Limb (tissue), 2 donors: Measurements from ENCODE around the gene LCOR.
"Not testable (repeated sequence)": the region's sequence is repeated elsewhere in the genome, so short reads cannot be mapped to it uniquely, and the experiment has no call there.

Source experiments
- DNase-seq, 2 donors: peaks; one replicate each; pipeline ENCODE4 v3.0.0-alpha.2; 2016; ENCODE audit errors: extremely low spot score in 2 of 2

The LCOR gene

GRCh38 chr10:96831867-96832720 lies at the start of gene LCOR:
Gene LCOR, plus strand, starts transcription at chr10:96832298. Its CDS starts 116,760 bp downstream, at chr10:96949058.
- peak; percentile 90 to 97 for DNase-seq

GRCh38 chr10:96784253-96784652 lies 47.8 kb upstream of the LCOR start:
- DNase-seq = no peak

- no peak for DNase-seq
These were observed 42.5 kb upstream of the LCOR start for GRCh38 chr10:96789571-96790108.

- no peak for DNase-seq
These were observed 40.2 kb upstream of the LCOR start for GRCh38 chr10:96791902-96792301.

- no peak for DNase-seq
These were observed 37.0 kb upstream of the LCOR start for GRCh38 chr10:96794836-96795733.

- no peak for DNase-seq
These were observed 34.6 kb upstream of the LCOR start for GRCh38 chr10:96797485-96797884.

- no peak for DNase-seq
These were observed 28.8 kb upstream of the LCOR start for GRCh38 chr10:96803288-96803664.

- DNase-seq = no peak
These were observed 17.8 kb upstream of the LCOR start for GRCh38 chr10:96814264-96814663.

GRCh38 chr10:96818971-96819370 lies 13.1 kb upstream of the LCOR start:
- not testable (repeated sequence) for DNase-seq

- no peak for DNase-seq
These were observed 11.3 kb upstream of the LCOR start for GRCh38 chr10:96820765-96821164.

- DNase-seq = no peak
These were observed 5.7 kb upstream of the LCOR start for GRCh38 chr10:96826438-96826837.

- no peak for DNase-seq
These were observed 3.5 kb upstream of the LCOR start for GRCh38 chr10:96828609-96829008.

GRCh38 chr10:96829029-96829773 lies 2.9 kb upstream of the LCOR start:
- no peak for DNase-seq

GRCh38 chr10:96830511-96831199 lies 1.4 kb upstream of the LCOR start:
- peak; percentile 52 to 78 for DNase-seq

- no peak for DNase-seq
These were observed 765 bp upstream of the LCOR start for GRCh38 chr10:96831200-96831866.

GRCh38 chr10:96832721-96833219 lies 672 bp downstream of the LCOR start:
- DNase-seq = peak; percentile 81 to 95

- DNase-seq = peak in 1 of 2 donors; percentile 60
These were observed 1.3 kb downstream of the LCOR start for GRCh38 chr10:96833220-96834001.

- no peak for DNase-seq
These were observed 2.0 kb downstream of the LCOR start for GRCh38 chr10:96834120-96834519.

- no peak for DNase-seq
These were observed 3.8 kb downstream of the LCOR start for GRCh38 chr10:96835899-96836298.
